DLD1 (cell line): Measurements from ENCODE around the gene ZNF770.

Experiments
- in situ Hi-C: cut with HindIII; loops from 2 replicates; pipeline ENCODE4 v1.10.0; 2017; ENCODE audit warnings: low sequenced_read_pairs

Gene ZNF770

GRCh38 chr15:34988027-34988902 is at the start of gene ZNF770:
ZNF770 (minus strand) TSS chr15:34988287; CDS start chr15:34983434, 4,853 bp downstream.
- in situ Hi-C loops = no loop called here

- in situ Hi-C loops = no loop called here
Observed at GRCh38 chr15:35028235-35028984, 40.3 kb upstream of the ZNF770 start.

- in situ Hi-C loops = no loop called here
Observed at GRCh38 chr15:35023804-35024203, 35.7 kb upstream of the ZNF770 start.

GRCh38 chr15:35020974-35021373 is 32.9 kb upstream of the ZNF770 start:
- in situ Hi-C loops = no loop called here

- in situ Hi-C loops = no loop called here
Observed at GRCh38 chr15:35019404-35020327, 31.6 kb upstream of the ZNF770 start.

- in situ Hi-C loops = no loop called here
Observed at GRCh38 chr15:35014241-35014640, 26.2 kb upstream of the ZNF770 start.

GRCh38 chr15:35013370-35013769 is 25.3 kb upstream of the ZNF770 start:
- in situ Hi-C loops = no loop called here

- in situ Hi-C loops = no loop called here
Observed at GRCh38 chr15:35007397-35007796, 19.3 kb upstream of the ZNF770 start.

GRCh38 chr15:35005933-35006332 is 17.8 kb upstream of the ZNF770 start:
- in situ Hi-C loops = no loop called here

- in situ Hi-C loops = no loop called here
Observed at GRCh38 chr15:35003928-35004327, 15.8 kb upstream of the ZNF770 start.

- in situ Hi-C loops = no loop called here
Observed at GRCh38 chr15:35000511-35000910, 12.4 kb upstream of the ZNF770 start.

- in situ Hi-C loops = no loop called here
Observed at GRCh38 chr15:34999906-35000305, 11.8 kb upstream of the ZNF770 start.

GRCh38 chr15:34994925-34995324 is 6.8 kb upstream of the ZNF770 start:
- in situ Hi-C loops = no loop called here

GRCh38 chr15:34993877-34994276 is 5.8 kb upstream of the ZNF770 start:
- in situ Hi-C loops = no loop called here

- in situ Hi-C loops = no loop called here
Observed at GRCh38 chr15:34993412-34993811, 5.3 kb upstream of the ZNF770 start.

- in situ Hi-C loops = no loop called here
Observed at GRCh38 chr15:34987609-34988026, 469 bp downstream of the ZNF770 start.

GRCh38 chr15:34986771-34987480 is 1.2 kb downstream of the ZNF770 start:
- in situ Hi-C loops = no loop called here

- in situ Hi-C loops = no loop called here
Observed at GRCh38 chr15:34986326-34986725, 1.8 kb downstream of the ZNF770 start.

GRCh38 chr15:34984889-34985630 is 3.0 kb downstream of the ZNF770 start:
- in situ Hi-C loops = no loop called here

- in situ Hi-C loops = no loop called here
Observed at GRCh38 chr15:34976743-34977142, 11.3 kb downstream of the ZNF770 start.
